Caco-2 (cell line): ENCODE results near the gene NTNG1. TPM values are rescaled to one million over a fixed set of nuclear protein-coding genes. Genes with fewer than 3 reads are reported as not detected.

Experiments
- BruUV-seq: library from RNA; stranded (reverse); fragments of 400-500 nt; replicated peaks from 2 replicates; lab custom pipeline; 2021; lab: Mats Ljungman, UMichigan
- CTCF ChIA-PET: fragments of 300-600 bp; sonication (Branson Sonifier 250); formaldehyde crosslinking; loops from one replicate; lab custom pipeline; 2022; ENCODE audit warnings: antibody characterized with exemption; lab: Charles Lee
- POLR2A ChIA-PET: fragments of 300-600 bp; sonication (Branson Sonifier 250); formaldehyde crosslinking; loops from one replicate; lab custom pipeline; 2022; ENCODE audit warnings: antibody characterized with exemption; lab: Charles Lee
- DNase-seq, 2 experiments: peaks; one replicate each; pipeline versions ENCODE4 v3.0.0 to v3.0.0-alpha.2; 2020 to 2022
- H3K27me3 ChIP-seq: replicated peaks from 2 replicates; pipeline ENCODE4 v1.6.0; 2011; ENCODE audit warnings: low read length; ENCODE audit not compliant: control insufficient read depth, insufficient read depth
- H3K36me3 ChIP-seq: 2 replicates; pipeline ENCODE4 v1.5.1; 2011; ENCODE audit warnings: low read length; ENCODE audit not compliant: control insufficient read depth, insufficient read depth
- H3K4me1 ChIP-seq: fragments of 250-450 bp; sonication (Bioruptor Pico); 2 replicates; pipeline ENCODE4 v1.5.1; 2020; ENCODE audit warnings: mild to moderate bottlenecking
- H3K4me3 ChIP-seq: 2 replicates; pipeline ENCODE4 v1.5.1; 2011; ENCODE audit warnings: low read depth, mild to moderate bottlenecking, control low read depth, low read length
- H3K9me3 ChIP-seq: fragments of 250-450 bp; sonication (Bioruptor Pico); 2 replicates; pipeline ENCODE4 v1.5.1; 2020; ENCODE audit warnings: mild to moderate bottlenecking, moderate library complexity
- H3K27ac Mint-ChIP-seq: one replicate; pipeline ENCODE4 v1.8.0; 2022; ENCODE audit warnings: mixed read lengths; ENCODE audit not compliant: unreplicated experiment
- H3K27me3 Mint-ChIP-seq: one replicate; pipeline ENCODE4 v1.8.0; 2022; ENCODE audit warnings: mixed read lengths; ENCODE audit not compliant: insufficient read depth, unreplicated experiment
- H3K36me3 Mint-ChIP-seq: one replicate; pipeline ENCODE4 v1.8.0; 2022; ENCODE audit warnings: mild to moderate bottlenecking, mixed read lengths; ENCODE audit not compliant: insufficient read depth, unreplicated experiment
- H3K4me1 Mint-ChIP-seq: one replicate; pipeline ENCODE4 v1.8.0; 2022; ENCODE audit warnings: low read depth, mixed read lengths; ENCODE audit not compliant: unreplicated experiment
- H3K4me3 Mint-ChIP-seq: one replicate; pipeline ENCODE4 v1.8.0; 2022; ENCODE audit warnings: mild to moderate bottlenecking, moderate library complexity, mixed read lengths; ENCODE audit not compliant: unreplicated experiment
- H3K9me3 Mint-ChIP-seq: one replicate; pipeline ENCODE4 v1.8.0; 2022; ENCODE audit warnings: mixed read lengths; ENCODE audit not compliant: unreplicated experiment
- intact Hi-C: fragments of 100-400 bp; cut with micrococcal nuclease; formaldehyde crosslinking; loops from one replicate; pipeline ENCODE4 v1.10.0; 2022; ENCODE audit not compliant: unreplicated experiment
- total RNA-seq: library from RNA; stranded (reverse); gene quantifications from 2 replicates; pipeline ENCODE4 v1.2.3, GENCODE V29; 2022
- TF ChIP-seq, protein P1 (sequence below), 2 experiments: fragments of 200-600 bp in 1 of 2; IDR thresholded peaks; 1 replicate in 1 of 2; 2 replicates in 1 of 2; pipeline versions ENCODE4 v1.5.1 to v1.8.0; 2011 to 2022; ENCODE audit warnings: antibody characterized with exemption in 1 of 2, control low read depth in 1 of 2, inconsistent platforms in 1 of 2, low read depth in 1 of 2, low read length in 1 of 2, mild to moderate bottlenecking in 1 of 2, moderate library complexity in 1 of 2; ENCODE audit not compliant: insufficient read depth in 1 of 2, severe bottlenecking in 1 of 2, unreplicated experiment in 1 of 2

NTNG1 gene
- total RNA-seq, 1 experiment from 2014 or later: not detected

DNA sequence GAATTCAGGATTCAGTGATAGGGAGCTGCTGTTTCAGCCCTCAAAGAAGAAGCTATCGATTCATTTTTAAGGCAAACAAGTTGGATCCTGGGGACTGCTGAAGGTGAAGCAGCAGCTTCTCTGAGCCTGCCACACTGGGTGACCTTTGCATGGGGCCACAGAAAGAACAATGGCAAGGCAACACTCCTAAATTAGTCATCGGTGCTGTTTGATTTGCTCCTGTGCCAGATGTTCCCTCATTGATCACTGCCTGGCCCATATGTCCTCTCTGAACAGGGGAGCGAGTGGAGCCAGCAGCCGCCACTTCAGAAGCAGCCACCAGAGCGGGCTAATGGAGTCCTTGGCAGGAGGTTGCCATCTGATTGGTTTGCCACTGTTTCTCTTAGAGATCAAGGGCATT lies 391.5 kb downstream of the NTNG1 start:
- intact Hi-C loops: loop anchor here (10.0 kb wide), 1 partner anchor 212 kb away; no protein-coding TSS in a partner anchor
- Histone ChIP-seq H3K9me3 (no peaks in the 10 kb centered on the region), H3K27me3 (no peaks in the 10 kb centered on the region), H3K36me3 (no peaks in the 10 kb centered on the region), H3K4me1 (no peaks in the 10 kb centered on the region), H3K4me3 (no peak overlapping the region)
- BruUV-seq: no TSS peak
- Mint-ChIP-seq H3K4me1 (no peaks in the 10 kb centered on the region), H3K27ac (no peak overlapping the region), H3K4me3 (no peak overlapping the region), H3K9me3 (no peaks in the 10 kb centered on the region), H3K27me3 (peaks cover 8% of the 10 kb centered on the region), H3K36me3 (no peaks in the 10 kb centered on the region)
- DNase-seq: no peak
- POLR2A ChIA-PET: no interaction called here
- CTCF ChIA-PET: no interaction called here
- TF ChIP-seq, protein P1, sequence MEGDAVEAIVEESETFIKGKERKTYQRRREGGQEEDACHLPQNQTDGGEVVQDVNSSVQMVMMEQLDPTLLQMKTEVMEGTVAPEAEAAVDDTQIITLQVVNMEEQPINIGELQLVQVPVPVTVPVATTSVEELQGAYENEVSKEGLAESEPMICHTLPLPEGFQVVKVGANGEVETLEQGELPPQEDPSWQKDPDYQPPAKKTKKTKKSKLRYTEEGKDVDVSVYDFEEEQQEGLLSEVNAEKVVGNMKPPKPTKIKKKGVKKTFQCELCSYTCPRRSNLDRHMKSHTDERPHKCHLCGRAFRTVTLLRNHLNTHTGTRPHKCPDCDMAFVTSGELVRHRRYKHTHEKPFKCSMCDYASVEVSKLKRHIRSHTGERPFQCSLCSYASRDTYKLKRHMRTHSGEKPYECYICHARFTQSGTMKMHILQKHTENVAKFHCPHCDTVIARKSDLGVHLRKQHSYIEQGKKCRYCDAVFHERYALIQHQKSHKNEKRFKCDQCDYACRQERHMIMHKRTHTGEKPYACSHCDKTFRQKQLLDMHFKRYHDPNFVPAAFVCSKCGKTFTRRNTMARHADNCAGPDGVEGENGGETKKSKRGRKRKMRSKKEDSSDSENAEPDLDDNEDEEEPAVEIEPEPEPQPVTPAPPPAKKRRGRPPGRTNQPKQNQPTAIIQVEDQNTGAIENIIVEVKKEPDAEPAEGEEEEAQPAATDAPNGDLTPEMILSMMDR (IDR thresholded peaks at IDR 0.05; ENCODE audit: insufficient read depth in 1 of 2, low read depth in 1 of 2, low read length in 1 of 2, severe bottlenecking in 1 of 2, unreplicated experiment in 1 of 2): no peak

Other genes with a start within 250 kb of the NTNG1 start
- gene PRMT6, start 84.4 kb upstream of the NTNG1 start, total RNA-seq: 11.3 and 11.5 TPM in 2 replicates